CD8-positive, alpha-beta memory T cell (primary cell): ENCODE data around the gene ZNRF1. TPM values are rescaled to one million over a fixed set of nuclear protein-coding genes. Genes with fewer than 3 reads are reported as not detected.
"Not testable (repeated sequence)": the region's sequence is repeated elsewhere in the genome, so short reads cannot be mapped to it uniquely, and the experiment has no call there.

Experiments used
- CTCF ChIA-PET: fragments of 350-600 bp; sonication (Branson Sonifier 250); formaldehyde crosslinking; loops from one replicate; lab custom pipeline; 2021; ENCODE audit warnings: antibody characterized with exemption; lab: Charles Lee
- POLR2A ChIA-PET: fragments of 350-600 bp; sonication (Branson Sonifier 250); formaldehyde crosslinking; loops from one replicate; lab custom pipeline; 2021; ENCODE audit warnings: antibody characterized with exemption; lab: Charles Lee
- DNase-seq, 5 donors: peaks; one replicate each; pipeline versions ENCODE4 v3.0.0 to v3.0.0-alpha.2; 2020 to 2022; ENCODE audit warnings: mixed read lengths in 1 of 5
- H3K27ac ChIP-seq: one replicate; pipeline ENCODE4 v1.7.0; 2013; ENCODE audit warnings: low read depth, mild to moderate bottlenecking, low read length, moderate library complexity
- H3K27me3 ChIP-seq: 2 replicates; pipeline ENCODE4 v1.7.0; 2013; ENCODE audit warnings: low read length, mild to moderate bottlenecking; ENCODE audit not compliant: insufficient read depth, poor library complexity, severe bottlenecking
- H3K36me3 ChIP-seq: 2 replicates; pipeline ENCODE4 v1.7.0; 2013; ENCODE audit warnings: mild to moderate bottlenecking, low read length, moderate library complexity; ENCODE audit not compliant: insufficient read depth
- H3K4me1 ChIP-seq: 2 replicates; pipeline ENCODE4 v1.7.0; 2013; ENCODE audit warnings: mild to moderate bottlenecking, low read length, moderate library complexity; ENCODE audit not compliant: insufficient read depth
- H3K4me3 ChIP-seq: 2 replicates; pipeline ENCODE4 v1.7.0; 2013; ENCODE audit warnings: mild to moderate bottlenecking, low read length
- H3K9me3 ChIP-seq: 2 replicates; pipeline ENCODE4 v1.7.0; 2013; ENCODE audit warnings: mild to moderate bottlenecking, low read length
- H3K27ac Mint-ChIP-seq, 8 donors: one replicate each; pipeline ENCODE4 v1.8.0; 2020 to 2021; ENCODE audit warnings: mixed read lengths in 8 of 8, mild to moderate bottlenecking in 6 of 8, inconsistent platforms in 3 of 8, moderate library complexity in 3 of 8
- H3K27me3 Mint-ChIP-seq, 2 donors: one replicate each; pipeline ENCODE4 v1.8.0; 2020 to 2021; ENCODE audit warnings: mixed read lengths in 2 of 2, mild to moderate bottlenecking in 1 of 2, moderate library complexity in 1 of 2
- H3K36me3 Mint-ChIP-seq, 3 donors: one replicate each; pipeline ENCODE4 v1.8.0; 2020 to 2021; ENCODE audit warnings: mixed read lengths in 3 of 3, inconsistent platforms in 1 of 3, mild to moderate bottlenecking in 1 of 3
- H3K4me1 Mint-ChIP-seq, 3 donors: one replicate each; pipeline ENCODE4 v1.8.0; 2020 to 2021; ENCODE audit warnings: mixed read lengths in 3 of 3, inconsistent platforms in 1 of 3, mild to moderate bottlenecking in 1 of 3
- H3K4me3 Mint-ChIP-seq, 7 donors: one replicate each; pipeline ENCODE4 v1.8.0; 2020 to 2021; ENCODE audit warnings: mixed read lengths in 7 of 7, mild to moderate bottlenecking in 6 of 7, moderate library complexity in 4 of 7, inconsistent platforms in 2 of 7
- H3K9me3 Mint-ChIP-seq, 5 donors: one replicate each; pipeline ENCODE4 v1.8.0; 2020 to 2022; ENCODE audit warnings: mixed read lengths in 5 of 5, mild to moderate bottlenecking in 3 of 5, moderate library complexity in 2 of 5, inconsistent platforms in 1 of 5
- polyA plus RNA-seq: library from polyadenylated mRNA; unstranded; fragments of 300-500 nt; fragmentation: Illumina TruSeq; gene quantifications from one replicate; pipeline ENCODE4 v1.2.3, GENCODE V29; 2021
- total RNA-seq, 2 experiments: library from RNA; stranded (reverse); gene quantifications; one replicate each; pipeline ENCODE4 v1.2.3, GENCODE V29; 2021

The ZNRF1 gene
- total and polyA plus RNA-seq, 3 experiments from 2014 or later = 2.2 to 14.1 (median 10.8) TPM

GRCh38 chr16:75086281-75086680, 87.5 kb downstream of the ZNRF1 start:
- Mint-ChIP-seq H3K27me3 (no peaks in the 10 kb centered on the region), H3K9me3 (peaks cover 0 to 1% (median 0%) of the 10 kb centered on the region in 5 donors), H3K4me1 (no peaks in the 10 kb centered on the region), H3K36me3 (no peaks in the 10 kb centered on the region), H3K27ac (peak overlapping the region in 1 of 8 donors; percentile 48), H3K4me3 (no peak overlapping the region)
- CTCF ChIA-PET = no interaction called here
- no peaks in the 10 kb centered on the region for H3K9me3 ChIP-seq
- no peaks in the 10 kb centered on the region for H3K27me3 ChIP-seq
- no peaks in the 10 kb centered on the region for H3K4me1 ChIP-seq
- DNase-seq = no peak
- H3K36me3 ChIP-seq = no peaks in the 10 kb centered on the region
- no peak overlapping the region for H3K4me3 ChIP-seq
- POLR2A ChIA-PET = no interaction called here
- H3K27ac ChIP-seq = no peak overlapping the region

- POLR2A ChIA-PET = no interaction called here
- no peak overlapping the region for H3K4me3 Mint-ChIP-seq
- CTCF ChIA-PET = interaction anchor here (1.5 kb wide), 1 partner anchor 24 kb away, joined by 4 read pairs; no protein-coding TSS in a partner anchor
Observed at GRCh38 chr16:75086688-75087374, 88.0 kb downstream of the ZNRF1 start.

GRCh38 chr16:75087375-75087979, 88.7 kb downstream of the ZNRF1 start:
- CTCF ChIA-PET = interaction anchor here (1.5 kb wide), 1 partner anchor 23 kb away, joined by 4 read pairs; no protein-coding TSS in a partner anchor
- H3K9me3 ChIP-seq = no peaks in the 10 kb centered on the region

More at GRCh38 chr16:75086688-75087374, 88.0 kb downstream of the ZNRF1 start:
- Histone ChIP-seq H3K27ac (no peak overlapping the region), H3K9me3 (no peaks in the 10 kb centered on the region), H3K27me3 (no peaks in the 10 kb centered on the region), H3K4me3 (no peak overlapping the region), H3K4me1 (no peaks in the 10 kb centered on the region), H3K36me3 (no peaks in the 10 kb centered on the region)
- Mint-ChIP-seq H3K27me3 (no peaks in the 10 kb centered on the region), H3K27ac (peak overlapping the region in 1 of 8 donors; percentile 74), H3K9me3 (peaks cover 0 to 1% (median 0%) of the 10 kb centered on the region in 5 donors), H3K36me3 (no peaks in the 10 kb centered on the region), H3K4me1 (no peaks in the 10 kb centered on the region)
- no peak for DNase-seq

DNA sequence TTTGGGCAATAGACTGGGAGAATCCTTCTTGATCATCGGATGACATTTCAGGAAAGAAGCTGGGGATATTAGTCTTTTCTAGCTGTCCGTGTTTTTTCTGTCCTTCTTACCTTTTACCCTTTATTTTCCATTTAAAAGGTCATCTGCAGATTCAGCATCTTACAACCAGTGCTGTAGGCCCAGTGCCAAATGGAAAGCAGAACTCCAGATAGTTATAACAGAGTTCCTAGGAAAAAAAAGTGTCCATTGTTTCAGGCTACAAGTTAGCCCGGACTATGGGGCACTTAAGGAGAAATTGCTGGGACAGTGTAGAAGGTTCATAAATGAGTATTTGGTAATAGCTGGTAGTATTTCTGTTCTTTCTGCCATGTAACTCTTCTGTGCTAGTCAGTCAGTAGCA, 89.4 kb downstream of the ZNRF1 start:
- Histone ChIP-seq H3K4me1 (no peaks in the 10 kb centered on the region), H3K4me3 (no peak overlapping the region), H3K36me3 (no peaks in the 10 kb centered on the region), H3K9me3 (no peaks in the 10 kb centered on the region), H3K27me3 (no peaks in the 10 kb centered on the region), H3K27ac (no peak overlapping the region)
- Mint-ChIP-seq H3K4me3 (no peak overlapping the region), H3K27me3 (no peaks in the 10 kb centered on the region), H3K36me3 (no peaks in the 10 kb centered on the region), H3K27ac (no peak overlapping the region), H3K9me3 (peaks cover 0 to 1% (median 0%) of the 10 kb centered on the region in 5 donors), H3K4me1 (no peaks in the 10 kb centered on the region)
- no peak for DNase-seq
- ChIA-PET CTCF (no interaction called here), POLR2A (no interaction called here)

More at GRCh38 chr16:75087375-75087979, 88.7 kb downstream of the ZNRF1 start:
- Mint-ChIP-seq H3K4me1 (no peaks in the 10 kb centered on the region), H3K4me3 (no peak overlapping the region), H3K27ac (peak overlapping the region in 1 of 8 donors; percentile 43), H3K27me3 (no peaks in the 10 kb centered on the region), H3K9me3 (peaks cover 0 to 1% (median 0%) of the 10 kb centered on the region in 5 donors), H3K36me3 (no peaks in the 10 kb centered on the region)
- Histone ChIP-seq H3K36me3 (no peaks in the 10 kb centered on the region), H3K4me3 (no peak overlapping the region), H3K27me3 (no peaks in the 10 kb centered on the region), H3K27ac (no peak overlapping the region), H3K4me1 (no peaks in the 10 kb centered on the region)
- POLR2A ChIA-PET = no interaction called here
- DNase-seq = no peak

- Histone ChIP-seq H3K9me3 (no peaks in the 10 kb centered on the region), H3K27ac (no peak overlapping the region), H3K36me3 (no peaks in the 10 kb centered on the region), H3K4me1 (no peaks in the 10 kb centered on the region), H3K27me3 (no peaks in the 10 kb centered on the region), H3K4me3 (no peak overlapping the region)
- no peaks in the 10 kb centered on the region for H3K27me3 Mint-ChIP-seq
- no peak overlapping the region for H3K27ac Mint-ChIP-seq
- DNase-seq = no peak
- CTCF ChIA-PET = no interaction called here
- H3K9me3 Mint-ChIP-seq = peaks cover 0 to 1% (median 0%) of the 10 kb centered on the region in 5 donors
- POLR2A ChIA-PET = no interaction called here
- H3K4me3 Mint-ChIP-seq = no peak overlapping the region
- no peaks in the 10 kb centered on the region for H3K36me3 Mint-ChIP-seq
- H3K4me1 Mint-ChIP-seq = no peaks in the 10 kb centered on the region
Observed at GRCh38 chr16:75088934-75089333, 90.1 kb downstream of the ZNRF1 start.

DNA sequence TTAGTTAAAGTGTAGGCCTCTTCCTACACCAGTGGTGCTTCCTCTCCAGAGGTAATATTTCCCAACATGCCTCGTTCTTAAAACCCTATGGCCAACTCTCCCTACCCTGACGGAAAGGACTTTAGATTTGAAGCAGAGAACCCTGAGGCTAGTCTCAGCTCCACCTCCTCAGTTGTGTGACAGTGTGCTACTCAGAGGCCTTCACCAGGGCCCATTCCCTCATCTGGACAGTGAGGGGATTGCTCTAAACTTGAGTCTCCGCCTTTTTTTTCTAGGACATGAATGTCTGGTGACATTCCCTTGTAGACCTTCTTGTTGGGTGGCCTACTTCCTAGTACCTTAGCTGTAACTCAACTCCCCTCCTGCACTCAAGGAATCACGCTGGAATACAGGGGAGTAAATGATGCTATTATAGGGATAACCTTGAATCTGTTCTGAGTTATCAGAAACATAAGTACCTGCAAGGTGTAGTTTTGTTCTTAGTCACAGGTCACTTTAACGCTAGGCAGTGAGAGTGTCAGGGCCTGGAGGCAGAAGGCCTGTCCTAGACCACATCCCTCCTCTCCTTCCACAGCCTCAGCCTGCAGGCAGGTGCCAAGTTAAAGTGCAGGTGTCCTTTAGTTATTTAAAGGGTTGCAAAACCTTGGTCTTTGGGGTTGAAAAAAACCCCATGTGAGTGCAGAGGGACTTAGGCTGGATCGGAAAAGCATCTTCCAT, 90.8 kb downstream of the ZNRF1 start:
- Histone ChIP-seq H3K9me3 (no peaks in the 10 kb centered on the region), H3K4me3 (no peak overlapping the region), H3K27me3 (no peaks in the 10 kb centered on the region), H3K4me1 (no peaks in the 10 kb centered on the region), H3K36me3 (no peaks in the 10 kb centered on the region), H3K27ac (no peak overlapping the region)
- H3K9me3 Mint-ChIP-seq = peaks cover 0 to 1% (median 0%) of the 10 kb centered on the region in 5 donors
- no peak overlapping the region for H3K4me3 Mint-ChIP-seq
- H3K4me1 Mint-ChIP-seq = no peaks in the 10 kb centered on the region
- peak overlapping the region in 3 of 8 donors; percentile 8 to 43 (median 38) for H3K27ac Mint-ChIP-seq
- no peaks in the 10 kb centered on the region for H3K27me3 Mint-ChIP-seq
- DNase-seq = no peak
- H3K36me3 Mint-ChIP-seq = no peaks in the 10 kb centered on the region
- ChIA-PET POLR2A (no interaction called here), CTCF (interaction anchor here (0.8 to 0.9 kb wide), 2 partner anchors 20 to 22 kb away, joined by 3 read pairs; no protein-coding TSS in a partner anchor)

DNA sequence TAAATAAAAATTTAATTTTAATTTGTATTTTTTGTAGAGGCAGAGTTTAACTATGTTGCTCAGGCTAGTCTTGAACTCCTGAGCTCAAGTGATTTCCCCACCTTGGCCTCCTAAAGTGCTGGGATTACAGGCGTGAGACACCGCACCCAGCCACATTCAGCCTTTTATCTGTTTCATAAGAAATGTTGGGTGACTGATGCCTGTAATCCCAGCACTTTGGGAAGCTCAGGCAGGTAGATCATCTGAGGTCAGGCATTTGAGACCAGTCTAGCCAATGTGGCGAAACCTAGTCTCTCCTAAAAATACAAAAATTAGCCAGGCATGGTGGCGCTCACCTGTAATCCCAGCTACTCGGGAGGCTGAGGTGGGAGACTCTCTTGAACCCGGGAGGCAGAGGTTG, 92.1 kb downstream of the ZNRF1 start:
- POLR2A ChIA-PET, H3K27me3 Mint-ChIP-seq: not testable (repeated sequence)
- peak overlapping the region in 1 of 8 donors; percentile 65 for H3K27ac Mint-ChIP-seq

DNA sequence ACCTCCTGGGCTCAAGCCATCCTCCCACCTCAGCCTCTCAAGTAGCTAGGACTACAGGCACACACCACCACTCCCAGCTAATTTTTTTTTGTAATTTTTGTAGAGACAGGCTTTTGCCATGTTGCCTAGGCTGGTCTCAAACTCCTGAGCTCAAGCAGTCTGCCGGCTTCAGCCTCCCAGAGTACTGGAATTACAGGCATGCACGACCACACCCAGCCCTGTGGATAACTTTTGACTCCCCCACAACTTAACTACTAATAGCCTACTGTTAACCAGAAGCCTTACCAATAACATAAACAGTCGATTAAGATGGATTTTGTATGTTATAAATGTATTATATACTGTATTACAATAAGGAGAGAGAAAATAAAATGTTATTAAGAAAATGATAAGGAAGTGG, 92.8 kb downstream of the ZNRF1 start:
- H3K4me1 Mint-ChIP-seq, H3K36me3 ChIP-seq, H3K4me3 Mint-ChIP-seq, DNase-seq, H3K27ac ChIP-seq, H3K9me3 Mint-ChIP-seq, H3K9me3 ChIP-seq, POLR2A ChIA-PET, H3K36me3 Mint-ChIP-seq, H3K4me3 ChIP-seq, CTCF ChIA-PET, H3K27me3 ChIP-seq, H3K4me1 ChIP-seq, H3K27me3 Mint-ChIP-seq: not testable (repeated sequence)
- H3K27ac Mint-ChIP-seq = peak overlapping the region in 1 of 8 donors; percentile 63

More for the DNA sequence above, 92.1 kb downstream of the ZNRF1 start:
- not testable (repeated sequence) for H3K9me3 Mint-ChIP-seq, H3K4me3 Mint-ChIP-seq, H3K36me3 ChIP-seq, H3K4me3 ChIP-seq, H3K36me3 Mint-ChIP-seq, H3K27ac ChIP-seq, H3K9me3 ChIP-seq, DNase-seq, H3K4me1 ChIP-seq, H3K4me1 Mint-ChIP-seq, H3K27me3 ChIP-seq
- CTCF ChIA-PET = interaction anchor here (0.8 kb wide), 1 partner anchor 21 kb away, joined by 3 read pairs; no protein-coding TSS in a partner anchor
